Measurements from ENCODE around the gene RELL2. TPM values are rescaled to one million over a fixed set of nuclear protein-coding genes. Genes with fewer than 3 reads are reported as not detected.

The RELL2 gene, protein sequence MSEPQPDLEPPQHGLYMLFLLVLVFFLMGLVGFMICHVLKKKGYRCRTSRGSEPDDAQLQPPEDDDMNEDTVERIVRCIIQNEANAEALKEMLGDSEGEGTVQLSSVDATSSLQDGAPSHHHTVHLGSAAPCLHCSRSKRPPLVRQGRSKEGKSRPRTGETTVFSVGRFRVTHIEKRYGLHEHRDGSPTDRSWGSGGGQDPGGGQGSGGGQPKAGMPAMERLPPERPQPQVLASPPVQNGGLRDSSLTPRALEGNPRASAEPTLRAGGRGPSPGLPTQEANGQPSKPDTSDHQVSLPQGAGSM
- 5.3 and 5.7 TPM in 2 replicates for total RNA-seq

DNA sequence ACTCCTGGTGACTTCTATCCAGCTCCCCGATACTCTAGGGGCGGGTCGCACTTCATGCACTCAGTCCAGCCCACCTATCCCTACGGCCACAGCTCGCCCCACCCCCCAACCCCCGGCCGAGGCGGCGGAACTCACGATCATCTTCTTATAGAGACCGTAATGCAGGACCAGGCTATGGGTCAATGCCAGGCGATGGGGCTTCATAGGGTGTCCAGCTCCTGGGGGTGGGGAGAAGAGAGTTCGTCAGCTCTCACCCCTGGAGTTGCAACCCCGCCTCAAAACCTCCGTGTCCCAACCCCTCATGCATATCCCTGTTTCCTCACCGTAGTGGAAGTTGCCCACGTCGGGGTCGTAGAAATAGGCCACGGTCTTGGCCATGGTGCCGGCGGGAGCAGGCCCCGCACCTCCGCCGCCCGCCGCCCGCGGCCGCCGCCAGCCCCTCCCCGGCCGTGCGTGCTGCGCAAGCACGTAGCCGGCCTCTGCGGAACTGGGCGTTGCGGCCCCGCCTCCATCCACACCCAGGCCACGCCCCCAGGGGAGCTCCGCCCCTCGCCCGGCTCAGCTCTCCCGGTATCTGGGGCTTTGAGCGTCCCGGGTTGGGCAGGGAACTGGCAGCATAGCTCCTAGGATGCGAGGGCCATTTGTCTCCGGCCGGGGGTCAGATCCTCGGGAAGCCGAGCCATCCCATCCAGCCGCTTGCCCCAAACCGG, at the start of gene RELL2, which contains the start of gene HDAC3:
Gene RELL2 (plus strand): TSS at position 585 of the 710 bp plus-strand sequence. CDS start 1,229 bp downstream, outside the sequence.
Gene HDAC3 (minus strand): TSS at position 437 of the 710 bp plus-strand sequence. CDS start 59 bp downstream, at position 378.

DNA sequence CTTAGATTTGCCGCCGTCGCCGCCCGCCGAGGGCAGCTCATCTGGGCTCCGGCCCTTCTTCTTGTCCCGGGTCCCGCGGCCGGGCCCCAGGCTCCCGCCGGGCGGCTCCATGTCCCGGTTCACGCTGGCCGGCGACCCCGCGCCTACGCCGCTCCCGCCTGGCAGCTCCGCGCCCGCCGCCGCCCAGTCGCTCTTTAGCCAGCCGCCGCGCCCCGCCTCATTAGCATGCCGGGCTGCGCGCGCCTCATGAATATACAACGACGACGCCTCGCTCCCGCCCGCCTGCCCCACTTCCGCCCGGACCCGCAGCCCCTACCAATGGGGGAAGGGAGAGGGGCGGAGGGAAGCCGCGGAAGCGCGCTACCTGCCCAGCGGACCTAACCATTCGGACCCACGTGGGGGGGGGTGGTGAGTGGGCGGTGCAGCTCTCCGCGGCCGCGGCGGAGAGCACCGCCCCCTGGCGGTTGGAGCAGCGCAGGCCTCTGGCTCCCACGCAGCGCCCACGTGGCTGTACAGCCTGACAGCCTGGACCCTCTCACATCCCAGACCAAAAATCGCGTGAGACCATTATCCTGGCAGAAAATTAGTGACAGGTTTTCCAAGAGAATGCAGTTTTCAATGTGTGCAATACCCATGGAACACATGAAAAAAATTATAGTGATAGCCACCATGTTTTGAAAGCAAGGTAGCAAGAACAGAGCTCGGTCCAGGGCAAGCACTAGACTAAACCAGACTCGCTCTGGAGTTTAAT, 17.8 kb upstream of the RELL2 start, which contains the start of gene DIAPH1:
Gene DIAPH1 (minus strand): TSS at position 197 of the 751 bp plus-strand sequence. CDS start 86 bp downstream, at position 111.

DNA sequence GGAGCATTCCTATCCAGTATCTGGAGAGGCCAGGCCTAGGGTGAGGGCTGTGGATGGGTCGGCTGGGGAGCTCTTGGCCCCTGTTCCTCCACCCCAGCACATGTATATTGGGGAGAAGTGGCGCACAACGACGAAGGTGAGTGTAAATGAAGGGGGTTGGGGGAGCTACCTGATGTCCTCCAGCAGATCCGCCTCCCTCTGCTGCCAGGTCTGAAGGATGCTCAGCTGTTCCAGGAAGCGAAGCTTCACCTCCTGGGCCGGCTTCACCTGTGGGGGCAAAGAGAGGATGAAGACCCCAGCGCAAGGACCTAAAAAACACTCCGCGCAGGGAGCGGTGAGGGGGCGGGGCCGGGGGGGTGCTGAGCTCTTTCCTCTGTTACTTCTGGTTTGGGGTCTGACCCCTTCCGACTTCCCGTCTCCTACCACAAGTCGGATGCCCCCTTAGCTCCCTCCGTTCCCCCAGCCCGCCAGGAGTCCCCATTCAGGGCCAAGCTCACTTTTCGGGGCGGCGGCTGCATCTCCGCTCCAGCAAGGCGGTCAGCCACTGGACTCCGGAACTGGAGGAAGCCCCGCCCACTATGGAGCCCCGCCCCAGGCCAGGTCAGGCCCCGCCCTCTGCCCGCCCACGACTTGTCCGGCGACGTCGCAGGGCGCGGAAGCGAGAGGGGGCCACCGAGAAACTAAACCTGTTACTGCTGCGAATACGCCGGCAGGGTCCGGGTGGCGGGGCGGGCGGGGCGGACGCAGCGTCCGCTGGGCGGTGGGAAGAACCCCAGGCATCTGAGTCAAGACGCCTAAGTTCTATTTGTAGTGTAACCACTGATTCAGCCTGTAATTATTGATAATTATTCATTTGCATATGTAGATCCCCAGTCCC, 14.3 kb downstream of the RELL2 start, which contains the start of gene FCHSD1:
Gene FCHSD1 (minus strand): TSS at position 568 of the 877 bp plus-strand sequence. CDS start 50 bp downstream, at position 518.

DNA sequence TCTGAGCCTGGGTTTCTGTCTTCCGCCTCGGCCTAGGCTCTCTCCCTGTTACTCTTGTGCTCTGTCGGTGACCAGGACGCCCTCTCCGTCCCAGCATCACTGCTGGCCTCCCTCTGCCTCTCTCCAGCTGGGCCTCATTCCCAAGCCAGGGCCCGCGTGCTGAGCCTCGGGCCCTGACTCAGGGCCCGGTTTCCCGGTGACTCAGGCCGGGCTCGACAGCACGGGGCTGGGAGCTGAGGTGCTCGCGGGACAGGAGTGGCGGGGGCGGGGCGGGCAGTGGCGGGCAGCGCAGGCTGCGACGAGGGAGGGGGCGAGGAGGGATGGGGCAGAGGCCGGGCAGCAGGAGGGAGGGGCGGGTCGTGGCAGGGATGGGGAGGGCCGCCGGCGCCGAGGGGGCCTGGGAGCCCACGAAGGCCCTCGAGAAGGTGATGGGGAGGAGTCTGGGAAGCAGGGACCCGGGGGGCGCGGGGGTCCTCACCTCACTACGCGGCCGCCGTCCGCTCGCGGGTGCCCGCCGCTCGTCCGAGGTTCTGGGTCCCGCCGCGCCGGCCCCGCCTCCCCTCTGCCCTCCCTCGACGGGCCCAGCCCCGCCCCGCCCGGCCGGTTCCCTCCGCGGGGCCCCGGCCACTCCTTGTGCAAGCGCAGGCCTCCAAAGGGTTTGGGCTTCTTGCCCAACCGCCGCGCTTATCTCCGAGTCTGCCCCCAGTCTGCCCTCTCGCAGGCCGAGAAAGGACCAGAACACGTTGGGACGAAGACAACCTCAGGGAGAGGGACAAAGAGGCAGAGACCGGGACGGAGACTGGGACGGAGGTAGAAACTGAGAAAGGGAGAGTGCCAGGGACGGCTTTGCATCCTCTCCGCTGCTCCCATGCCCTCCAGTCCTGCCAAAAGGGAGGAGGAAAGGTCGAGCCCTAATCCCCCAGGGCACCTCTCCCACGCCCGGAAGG, 45.2 kb downstream of the RELL2 start, which contains the start of gene ARAP3:
Gene ARAP3 (minus strand): TSS at position 536 of the 947 bp plus-strand sequence. CDS start 1,744 bp downstream, outside the sequence.

Other genes with a start within 250 kb of the RELL2 start
- gene PCDHGB4, start 249.3 kb upstream of the RELL2 start, total RNA-seq, result 3.3 and 4.2 TPM in 2 replicates
- 0.15 and 0.33 TPM in 2 replicates for gene PCDHGA8, start 244.4 kb upstream of the RELL2 start, total RNA-seq
- 7.9 and 8.3 TPM in 2 replicates for gene PCDHGB5, start 239.1 kb upstream of the RELL2 start, total RNA-seq
- 1.2 and 1.8 TPM in 2 replicates for gene PCDHGA9, start 234.2 kb upstream of the RELL2 start, total RNA-seq
- 0.73 and 1.2 TPM in 2 replicates for gene PCDHGB6, start 229.0 kb upstream of the RELL2 start, total RNA-seq
- gene PCDHGA10, start 224.0 kb upstream of the RELL2 start, total RNA-seq, result 1.7 and 2.6 TPM in 2 replicates
- gene PCDHGB7, start 219.3 kb upstream of the RELL2 start, total RNA-seq, result 3.1 and 5.3 TPM in 2 replicates
- 4.4 and 4.6 TPM in 2 replicates for gene PCDHGA11, start 215.9 kb upstream of the RELL2 start, total RNA-seq
- gene PCDHGA12, start 206.5 kb upstream of the RELL2 start, total RNA-seq, result 4.7 and 5.9 TPM in 2 replicates
- gene PCDHGC3, start 161.0 kb upstream of the RELL2 start, total RNA-seq, result 18.0 and 18.2 TPM in 2 replicates
- 0.20 and 0.44 TPM in 2 replicates for gene PCDHGC4, start 152.0 kb upstream of the RELL2 start, total RNA-seq
- 0.15 and 0.20 TPM in 2 replicates for gene PCDHGC5, start 147.9 kb upstream of the RELL2 start, total RNA-seq
- gene DIAPH1, start 18.0 kb upstream of the RELL2 start, total RNA-seq, result 79.6 and 79.9 TPM in 2 replicates
- 36.8 and 38.3 TPM in 2 replicates for gene HDAC3, start 148 bp upstream of the RELL2 start, total RNA-seq
- 19.6 and 20.1 TPM in 2 replicates for gene FCHSD1, start 14.4 kb downstream of the RELL2 start, total RNA-seq
- gene ARAP3, start 45.2 kb downstream of the RELL2 start, total RNA-seq, result 37.1 and 39.6 TPM in 2 replicates
- 155 and 167 TPM in 2 replicates for gene PCDH1, start 241.4 kb downstream of the RELL2 start, total RNA-seq